ENCODE measurements around the gene CHST12. TPM values are rescaled to one million over a fixed set of nuclear protein-coding genes. Genes with fewer than 3 reads are reported as not detected.
"Not testable (repeated sequence)": the region's sequence is repeated elsewhere in the genome, so short reads cannot be mapped to it uniquely, and the experiment has no call there.

The CHST12 gene
- polyA plus RNA-seq, 2 donors: 6.3 to 6.8 TPM

DNA sequence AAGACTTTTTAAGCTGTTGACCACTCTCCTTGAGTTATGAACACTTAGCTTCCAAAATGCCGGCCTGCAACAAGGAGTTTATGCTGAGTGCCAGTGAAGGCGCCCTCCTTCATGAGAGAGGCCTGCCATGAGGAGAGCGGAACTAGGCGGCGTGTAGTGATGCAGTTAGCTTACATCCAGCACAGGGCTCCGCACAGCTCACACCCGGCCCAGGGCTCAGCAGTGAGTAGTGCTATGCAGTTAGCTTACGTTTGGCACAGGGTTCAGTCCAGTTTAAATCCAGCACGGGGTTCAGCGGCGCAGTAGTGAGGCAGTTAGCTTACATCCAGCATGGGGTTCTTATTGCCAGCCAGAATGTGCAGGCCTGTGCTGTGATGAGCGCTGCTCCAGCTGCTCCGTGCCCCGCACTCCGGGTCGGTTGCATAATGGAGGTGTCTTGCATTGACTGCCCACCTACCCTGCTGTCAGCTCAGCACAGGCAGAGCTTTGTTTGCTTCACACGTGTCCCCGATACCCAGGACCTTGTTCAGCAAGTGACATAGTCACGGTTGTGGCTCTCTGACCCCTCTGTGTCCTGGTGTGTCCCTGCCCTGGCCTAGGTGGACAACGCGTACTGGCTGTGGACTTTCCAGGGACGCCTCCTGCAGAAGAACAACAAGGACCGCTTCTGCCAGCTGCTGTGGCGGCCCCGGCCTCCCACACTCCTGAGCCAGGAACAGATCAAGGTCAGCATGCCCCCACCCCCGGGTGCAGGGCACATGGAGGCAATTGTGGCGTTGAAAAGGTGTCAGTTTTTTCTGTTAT, 26.9 kb upstream of the CHST12 start:
- peaks cover 58 to 87% of the 10 kb centered on the region in 2 donors for H3K36me3 ChIP-seq (ENCODE audit: control insufficient read depth in 2 of 2, insufficient read depth in 2 of 2, low read length in 1 of 2)
- no peaks in the 10 kb centered on the region for H3K27me3 ChIP-seq (ENCODE audit: control insufficient read depth in 1 of 2, insufficient read depth in 2 of 2, low read length in 2 of 2)
- no peak overlapping the region for H3K4me3 ChIP-seq (ENCODE audit: low read depth in 1 of 2, low read length in 2 of 2)
- no peaks in the 10 kb centered on the region for H3K9me3 ChIP-seq (ENCODE audit: control insufficient read depth in 2 of 2, insufficient read depth in 1 of 2, low read depth in 1 of 2, low read length in 1 of 2)
- 89 to 94% methylated on average over 27 of the region's 27 CpGs for WGBS, 2 donors
- H3K27ac ChIP-seq (ENCODE audit: low read depth in 2 of 2, low read length in 1 of 2): no peak overlapping the region
- no peaks in the 10 kb centered on the region for H3K4me1 ChIP-seq (ENCODE audit: control insufficient read depth in 2 of 2, insufficient read depth in 2 of 2, low read length in 1 of 2)

DNA sequence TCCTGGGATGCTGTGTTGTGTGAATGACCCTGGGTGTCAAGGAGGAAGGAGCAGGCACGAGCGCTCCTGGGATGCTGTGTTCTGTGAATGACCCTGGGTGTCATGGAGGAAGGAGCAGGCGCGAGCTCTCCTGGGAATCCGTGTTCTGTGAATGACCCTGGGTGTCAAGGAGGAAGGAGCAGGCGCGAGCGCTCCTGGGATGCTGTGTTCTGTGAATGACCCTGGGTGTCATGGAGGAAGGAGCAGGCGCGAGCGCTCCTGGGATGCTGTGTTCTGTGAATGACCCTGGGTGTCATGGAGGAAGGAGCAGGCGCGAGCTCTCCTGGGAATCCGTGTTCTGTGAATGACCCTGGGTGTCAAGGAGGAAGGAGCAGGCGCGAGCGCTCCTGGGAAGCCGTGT, 25.9 kb upstream of the CHST12 start:
- WGBS, 2 donors: 96% methylated on average over 14 of the region's 18 CpGs
- H3K27me3 ChIP-seq (ENCODE audit: control insufficient read depth in 1 of 2, insufficient read depth in 2 of 2, low read length in 2 of 2); H3K9me3 ChIP-seq (ENCODE audit: control insufficient read depth in 2 of 2, insufficient read depth in 1 of 2, low read depth in 1 of 2, low read length in 1 of 2); H3K27ac ChIP-seq (ENCODE audit: low read depth in 2 of 2, low read length in 1 of 2); H3K4me1 ChIP-seq (ENCODE audit: control insufficient read depth in 2 of 2, insufficient read depth in 2 of 2, low read length in 1 of 2); H3K4me3 ChIP-seq (ENCODE audit: low read depth in 1 of 2, low read length in 2 of 2): not testable (repeated sequence)
- H3K36me3 ChIP-seq (ENCODE audit: control insufficient read depth in 2 of 2, insufficient read depth in 2 of 2, low read length in 1 of 2): peaks cover 51 to 83% of the 10 kb centered on the region in 2 donors

DNA sequence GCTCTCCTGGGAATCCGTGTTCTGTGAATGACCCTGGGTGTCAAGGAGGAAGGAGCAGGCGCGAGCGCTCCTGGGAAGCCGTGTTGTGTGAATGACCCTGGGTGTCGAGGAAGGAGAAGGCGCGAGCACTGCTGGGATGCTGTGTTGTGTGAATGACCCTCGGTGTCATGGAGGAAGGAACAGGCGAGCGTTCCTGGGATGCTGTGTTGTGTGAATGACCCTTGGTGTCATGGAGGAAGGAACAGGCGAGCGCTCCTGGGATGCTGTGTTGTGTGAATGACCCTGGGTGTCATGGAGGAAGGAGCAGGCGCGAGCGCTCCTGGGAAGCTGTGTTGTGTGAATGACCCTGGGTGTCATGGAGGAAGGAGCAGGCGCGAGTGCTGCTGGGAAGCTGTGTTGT, 25.3 kb upstream of the CHST12 start:
- H3K4me3 ChIP-seq (ENCODE audit: low read depth in 1 of 2, low read length in 2 of 2); H3K4me1 ChIP-seq (ENCODE audit: control insufficient read depth in 2 of 2, insufficient read depth in 2 of 2, low read length in 1 of 2); H3K9me3 ChIP-seq (ENCODE audit: control insufficient read depth in 2 of 2, insufficient read depth in 1 of 2, low read depth in 1 of 2, low read length in 1 of 2); H3K27ac ChIP-seq (ENCODE audit: low read depth in 2 of 2, low read length in 1 of 2); H3K27me3 ChIP-seq (ENCODE audit: control insufficient read depth in 1 of 2, insufficient read depth in 2 of 2, low read length in 2 of 2): not testable (repeated sequence)
- peaks cover 45 to 79% of the 10 kb centered on the region in 2 donors for H3K36me3 ChIP-seq (ENCODE audit: control insufficient read depth in 2 of 2, insufficient read depth in 2 of 2, low read length in 1 of 2)
- WGBS, 2 donors: 92 to 97% methylated on average over 13 to 16 of the region's 18 CpGs

DNA sequence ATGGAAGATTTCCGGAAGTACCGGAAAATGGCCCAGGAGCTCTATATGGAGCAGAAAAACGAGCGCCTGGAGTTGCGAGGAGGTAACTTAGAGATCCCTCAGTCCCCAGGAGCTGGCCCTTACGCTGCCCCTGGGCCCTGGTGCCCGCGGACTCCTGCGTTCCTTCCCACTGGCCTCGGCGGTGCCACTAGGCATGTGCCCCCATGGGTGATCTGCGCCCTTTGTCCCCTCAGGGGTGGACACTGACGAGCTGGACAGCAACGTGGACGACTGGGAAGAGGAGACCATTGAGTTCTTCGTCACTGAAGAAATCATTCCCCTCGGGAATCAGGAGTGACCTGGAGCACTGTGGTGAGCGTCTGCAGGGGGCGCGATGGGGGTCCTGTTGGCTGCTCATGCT, 24.2 kb upstream of the CHST12 start:
- Histone ChIP-seq H3K4me3 (ENCODE audit: low read depth in 1 of 2, low read length in 2 of 2) (no peak overlapping the region), H3K36me3 (ENCODE audit: control insufficient read depth in 2 of 2, insufficient read depth in 2 of 2, low read length in 1 of 2) (peaks cover 38 to 70% of the 10 kb centered on the region in 2 donors), H3K27me3 (ENCODE audit: control insufficient read depth in 1 of 2, insufficient read depth in 2 of 2, low read length in 2 of 2) (no peaks in the 10 kb centered on the region), H3K4me1 (ENCODE audit: control insufficient read depth in 2 of 2, insufficient read depth in 2 of 2, low read length in 1 of 2) (no peaks in the 10 kb centered on the region), H3K9me3 (ENCODE audit: control insufficient read depth in 2 of 2, insufficient read depth in 1 of 2, low read depth in 1 of 2, low read length in 1 of 2) (no peaks in the 10 kb centered on the region), H3K27ac (ENCODE audit: low read depth in 2 of 2, low read length in 1 of 2) (no peak overlapping the region)
- WGBS, 2 donors: 93 to 95% methylated on average over 20 of the region's 20 CpGs

DNA sequence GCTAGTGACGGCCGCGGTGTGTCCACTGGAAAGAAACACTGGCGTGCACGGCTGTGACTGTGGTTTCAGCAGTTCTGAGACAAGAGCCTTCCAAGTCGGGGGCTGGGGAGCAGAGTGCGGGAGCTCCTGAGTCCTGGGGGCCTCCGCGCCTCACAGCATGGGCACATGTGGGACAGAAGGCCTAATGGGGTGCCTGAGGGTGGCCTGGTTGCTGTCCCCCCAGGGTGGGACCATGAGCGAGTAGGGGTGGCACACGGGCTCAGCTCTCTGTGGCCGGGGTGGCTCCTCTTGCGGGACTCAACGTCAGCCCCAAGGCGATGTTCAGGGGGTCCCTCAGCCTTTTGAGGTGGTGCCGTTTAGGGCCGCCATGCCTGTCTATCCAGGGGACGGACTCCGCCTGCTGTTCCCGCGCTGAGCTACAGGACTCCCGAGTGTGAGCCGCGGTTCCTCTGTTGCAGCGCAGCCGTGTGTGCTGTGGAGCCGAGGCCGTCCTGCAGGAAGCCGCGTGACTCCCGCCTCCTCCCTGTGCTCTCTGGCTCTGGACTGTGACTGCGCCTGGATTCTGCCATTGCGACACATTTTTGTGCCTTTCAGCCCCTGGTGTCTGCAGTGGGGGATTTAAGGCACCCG, 23.5 kb upstream of the CHST12 start:
- no peaks in the 10 kb centered on the region for H3K9me3 ChIP-seq (ENCODE audit: control insufficient read depth in 2 of 2, insufficient read depth in 1 of 2, low read depth in 1 of 2, low read length in 1 of 2)
- no peaks in the 10 kb centered on the region for H3K27me3 ChIP-seq (ENCODE audit: control insufficient read depth in 1 of 2, insufficient read depth in 2 of 2, low read length in 2 of 2)
- H3K4me1 ChIP-seq (ENCODE audit: control insufficient read depth in 2 of 2, insufficient read depth in 2 of 2, low read length in 1 of 2): no peaks in the 10 kb centered on the region
- no peak overlapping the region for H3K27ac ChIP-seq (ENCODE audit: low read depth in 2 of 2, low read length in 1 of 2)
- no peak overlapping the region for H3K4me3 ChIP-seq (ENCODE audit: low read depth in 1 of 2, low read length in 2 of 2)
- WGBS, 2 donors: 93 to 95% methylated on average over 34 of the region's 34 CpGs
- peaks cover 30 to 64% of the 10 kb centered on the region in 2 donors for H3K36me3 ChIP-seq (ENCODE audit: control insufficient read depth in 2 of 2, insufficient read depth in 2 of 2, low read length in 1 of 2)

DNA sequence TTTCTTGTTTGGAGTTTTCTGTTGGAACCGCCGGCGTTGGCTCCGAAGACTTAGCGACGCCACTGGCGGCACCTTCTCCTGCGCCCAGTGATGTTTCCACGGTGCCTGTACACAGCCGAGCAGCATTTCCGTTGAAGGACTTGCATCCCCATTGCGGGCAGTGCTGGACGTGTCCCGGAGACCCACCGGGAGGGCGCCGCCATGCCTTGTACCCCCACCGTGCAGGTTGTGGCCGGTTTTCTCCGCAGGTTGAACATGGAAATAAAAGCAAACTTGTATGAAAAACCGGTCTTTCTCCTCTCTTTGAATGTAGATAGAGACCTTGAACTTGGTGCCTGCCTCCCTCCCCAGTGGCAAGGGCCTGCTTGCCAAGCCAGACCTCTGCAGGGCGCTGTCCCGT, 22.9 kb upstream of the CHST12 start:
- 92 to 93% methylated on average over 23 of the region's 23 CpGs for WGBS, 2 donors
- Histone ChIP-seq H3K36me3 (ENCODE audit: control insufficient read depth in 2 of 2, insufficient read depth in 2 of 2, low read length in 1 of 2) (peaks cover 25 to 59% of the 10 kb centered on the region in 2 donors), H3K4me3 (ENCODE audit: low read depth in 1 of 2, low read length in 2 of 2) (no peak overlapping the region), H3K27ac (ENCODE audit: low read depth in 2 of 2, low read length in 1 of 2) (no peak overlapping the region), H3K9me3 (ENCODE audit: control insufficient read depth in 2 of 2, insufficient read depth in 1 of 2, low read depth in 1 of 2, low read length in 1 of 2) (no peaks in the 10 kb centered on the region), H3K4me1 (ENCODE audit: control insufficient read depth in 2 of 2, insufficient read depth in 2 of 2, low read length in 1 of 2) (no peaks in the 10 kb centered on the region), H3K27me3 (ENCODE audit: control insufficient read depth in 1 of 2, insufficient read depth in 2 of 2, low read length in 2 of 2) (no peaks in the 10 kb centered on the region)

DNA sequence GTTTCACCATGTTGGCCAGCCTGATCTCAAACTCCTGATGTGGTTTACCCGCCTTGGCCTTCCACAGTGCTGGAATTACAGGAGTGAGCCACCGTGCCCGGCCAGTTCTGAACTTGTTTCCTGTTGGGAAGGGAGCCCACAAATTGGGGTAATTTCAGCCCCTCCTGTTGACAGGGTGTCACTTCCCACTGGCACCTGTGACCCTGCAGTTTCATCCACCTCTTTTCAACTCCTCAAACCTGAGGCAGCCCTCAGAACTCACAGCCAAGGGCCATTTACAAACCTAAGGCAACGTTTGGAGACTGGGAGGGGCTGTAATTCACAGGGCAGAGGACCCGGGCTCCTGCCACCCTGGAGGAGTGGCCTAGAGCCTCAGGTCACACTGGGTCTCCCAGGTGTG, 22.2 kb upstream of the CHST12 start:
- Histone ChIP-seq H3K27me3 (ENCODE audit: control insufficient read depth in 1 of 2, insufficient read depth in 2 of 2, low read length in 2 of 2) (no peaks in the 10 kb centered on the region), H3K36me3 (ENCODE audit: control insufficient read depth in 2 of 2, insufficient read depth in 2 of 2, low read length in 1 of 2) (peaks cover 23 to 53% of the 10 kb centered on the region in 2 donors), H3K27ac (ENCODE audit: low read depth in 2 of 2, low read length in 1 of 2) (no peak overlapping the region), H3K4me3 (ENCODE audit: low read depth in 1 of 2, low read length in 2 of 2) (no peak overlapping the region), H3K9me3 (ENCODE audit: control insufficient read depth in 2 of 2, insufficient read depth in 1 of 2, low read depth in 1 of 2, low read length in 1 of 2) (no peaks in the 10 kb centered on the region), H3K4me1 (ENCODE audit: control insufficient read depth in 2 of 2, insufficient read depth in 2 of 2, low read length in 1 of 2) (no peaks in the 10 kb centered on the region)
- 34 to 41% methylated on average over 5 of the region's 5 CpGs for WGBS, 2 donors

DNA sequence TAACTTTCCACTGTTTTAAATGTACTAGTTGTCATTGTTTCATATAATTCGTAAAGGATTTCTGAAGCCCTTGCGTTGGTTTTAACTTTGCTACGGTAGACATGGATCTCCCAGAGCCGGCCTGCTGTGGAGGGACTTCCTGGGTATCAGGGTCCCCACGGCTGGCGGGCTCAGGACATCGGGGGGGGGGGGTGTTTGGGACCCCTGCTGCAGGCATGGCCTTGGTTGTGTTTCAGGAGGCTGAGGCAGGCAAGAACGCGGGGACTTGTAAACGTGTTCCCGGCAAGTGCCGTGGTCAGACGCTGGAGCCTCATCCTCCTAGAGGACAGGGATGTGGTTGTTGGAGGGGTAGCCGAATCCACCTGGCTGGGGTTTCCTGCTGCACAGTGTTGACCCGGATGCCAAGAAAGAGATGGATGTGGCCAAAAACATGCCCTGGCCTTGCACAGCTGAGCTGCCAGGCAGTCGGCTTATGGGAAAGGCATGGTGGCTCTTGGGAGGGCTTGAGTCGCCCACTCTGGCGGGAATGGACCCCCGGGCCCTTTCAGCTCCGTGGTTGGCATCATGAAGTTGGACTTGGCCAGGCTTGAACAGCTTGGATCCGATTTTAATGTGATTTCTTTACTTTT, 21.4 kb upstream of the CHST12 start:
- Histone ChIP-seq H3K27ac (ENCODE audit: low read depth in 2 of 2, low read length in 1 of 2) (no peak overlapping the region), H3K4me3 (ENCODE audit: low read depth in 1 of 2, low read length in 2 of 2) (no peak overlapping the region), H3K9me3 (ENCODE audit: control insufficient read depth in 2 of 2, insufficient read depth in 1 of 2, low read depth in 1 of 2, low read length in 1 of 2) (no peaks in the 10 kb centered on the region), H3K4me1 (ENCODE audit: control insufficient read depth in 2 of 2, insufficient read depth in 2 of 2, low read length in 1 of 2) (no peaks in the 10 kb centered on the region), H3K36me3 (ENCODE audit: control insufficient read depth in 2 of 2, insufficient read depth in 2 of 2, low read length in 1 of 2) (peaks cover 17 to 45% of the 10 kb centered on the region in 2 donors), H3K27me3 (ENCODE audit: control insufficient read depth in 1 of 2, insufficient read depth in 2 of 2, low read length in 2 of 2) (no peaks in the 10 kb centered on the region)
- 84 to 86% methylated on average over 20 to 21 of the region's 21 CpGs for WGBS, 2 donors

DNA sequence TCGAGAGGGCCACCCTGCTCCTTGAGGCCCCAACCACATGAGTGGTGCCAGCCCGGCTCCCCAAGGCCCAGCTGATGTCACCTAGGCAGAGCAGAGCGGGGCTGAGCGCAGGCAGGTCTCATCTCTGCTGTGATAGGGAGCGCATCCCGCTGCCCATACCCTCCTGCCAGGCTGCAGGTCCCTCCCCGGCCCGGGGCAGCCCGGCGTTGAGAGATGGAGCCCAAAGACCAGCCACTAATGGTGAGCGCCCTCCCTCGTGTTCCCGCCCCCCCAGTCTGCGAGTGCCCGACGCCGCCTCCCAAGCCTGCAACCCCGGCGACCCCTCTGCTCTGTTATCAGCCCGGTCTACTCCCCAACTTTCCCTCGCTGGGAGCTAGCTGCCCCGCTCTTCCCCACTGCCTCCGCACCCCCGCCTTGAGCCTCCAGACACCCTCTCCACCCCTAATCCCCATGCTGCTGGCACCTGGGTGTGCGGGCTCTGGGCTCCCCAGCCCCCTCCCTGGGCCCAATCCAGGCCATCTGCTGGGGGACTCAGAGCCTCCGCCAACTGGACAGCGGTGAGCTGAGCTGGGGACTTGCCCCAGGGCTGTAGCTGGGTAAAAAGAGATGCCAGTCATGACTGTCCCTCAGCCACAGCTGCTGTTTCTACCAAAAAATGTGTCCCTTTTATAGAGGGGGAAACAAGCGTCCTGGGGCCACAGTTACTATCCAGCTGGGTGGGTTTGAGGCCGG, 19.7 kb upstream of the CHST12 start:
- Histone ChIP-seq H3K9me3 (ENCODE audit: control insufficient read depth in 2 of 2, insufficient read depth in 1 of 2, low read depth in 1 of 2, low read length in 1 of 2) (no peaks in the 10 kb centered on the region), H3K4me1 (ENCODE audit: control insufficient read depth in 2 of 2, insufficient read depth in 2 of 2, low read length in 1 of 2) (no peaks in the 10 kb centered on the region), H3K4me3 (ENCODE audit: low read depth in 1 of 2, low read length in 2 of 2) (no peak overlapping the region), H3K27ac (ENCODE audit: low read depth in 2 of 2, low read length in 1 of 2) (no peak overlapping the region), H3K27me3 (ENCODE audit: control insufficient read depth in 1 of 2, insufficient read depth in 2 of 2, low read length in 2 of 2) (no peaks in the 10 kb centered on the region), H3K36me3 (ENCODE audit: control insufficient read depth in 2 of 2, insufficient read depth in 2 of 2, low read length in 1 of 2) (peaks cover 12 to 37% of the 10 kb centered on the region in 2 donors)
- 86 to 87% methylated on average over 29 of the region's 29 CpGs for WGBS, 2 donors
